ENCODE data around the gene ZNF354B. TPM values are rescaled to one million over a fixed set of nuclear protein-coding genes. Genes with fewer than 3 reads are reported as not detected.
"Not testable (repeated sequence)": the region's sequence is repeated elsewhere in the genome, so short reads cannot be mapped to it uniquely, and the experiment has no call there.

Gene ZNF354B
- polyA plus RNA-seq, 10 donors: 10.1 to 19.6 (median 12.8) TPM

DNA sequence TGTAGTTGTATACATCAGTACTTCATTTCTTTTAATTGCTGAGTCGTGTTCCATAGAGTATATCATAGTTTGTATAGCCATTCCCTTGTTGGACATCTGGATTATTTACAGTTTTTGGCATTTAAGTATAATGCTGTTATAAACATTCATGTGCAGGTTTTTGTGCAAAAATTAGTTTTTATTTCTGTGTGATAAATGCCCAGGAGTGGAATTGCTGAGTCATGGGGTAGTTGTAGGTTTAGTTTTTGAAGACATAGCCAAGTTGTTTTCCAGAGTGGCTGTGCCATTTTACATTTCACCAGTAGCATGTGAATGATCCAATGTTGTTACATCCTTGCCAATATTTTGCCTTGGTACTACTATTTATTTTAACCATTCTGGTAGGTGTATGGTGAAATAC is 12.5 kb downstream of the ZNF354B start:
- DNase-seq: no peak

DNA sequence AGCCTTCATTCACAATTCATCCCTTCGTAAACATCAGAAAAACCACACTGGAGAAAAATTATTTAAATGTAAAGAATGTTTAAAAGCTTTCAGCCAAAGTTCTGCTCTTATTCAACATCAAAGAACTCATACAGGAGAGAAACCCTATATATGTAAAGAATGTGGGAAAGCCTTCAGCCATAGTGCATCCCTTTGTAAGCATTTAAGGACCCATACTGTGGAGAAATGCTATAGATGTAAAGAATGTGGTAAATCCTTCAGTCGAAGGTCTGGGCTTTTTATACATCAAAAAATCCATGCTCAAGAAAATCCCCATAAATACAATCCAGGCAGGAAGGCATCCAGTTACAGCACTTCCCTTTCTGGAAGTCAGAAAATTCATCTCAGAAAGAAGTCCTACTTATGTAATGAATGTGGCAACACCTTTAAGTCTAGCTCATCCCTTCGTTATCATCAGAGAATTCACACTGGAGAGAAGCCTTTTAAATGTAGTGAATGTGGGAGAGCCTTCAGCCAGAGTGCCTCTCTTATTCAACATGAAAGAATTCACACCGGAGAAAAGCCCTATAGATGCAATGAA is 23.5 kb downstream of the ZNF354B start:
- DNase-seq: not testable (repeated sequence)

DNA sequence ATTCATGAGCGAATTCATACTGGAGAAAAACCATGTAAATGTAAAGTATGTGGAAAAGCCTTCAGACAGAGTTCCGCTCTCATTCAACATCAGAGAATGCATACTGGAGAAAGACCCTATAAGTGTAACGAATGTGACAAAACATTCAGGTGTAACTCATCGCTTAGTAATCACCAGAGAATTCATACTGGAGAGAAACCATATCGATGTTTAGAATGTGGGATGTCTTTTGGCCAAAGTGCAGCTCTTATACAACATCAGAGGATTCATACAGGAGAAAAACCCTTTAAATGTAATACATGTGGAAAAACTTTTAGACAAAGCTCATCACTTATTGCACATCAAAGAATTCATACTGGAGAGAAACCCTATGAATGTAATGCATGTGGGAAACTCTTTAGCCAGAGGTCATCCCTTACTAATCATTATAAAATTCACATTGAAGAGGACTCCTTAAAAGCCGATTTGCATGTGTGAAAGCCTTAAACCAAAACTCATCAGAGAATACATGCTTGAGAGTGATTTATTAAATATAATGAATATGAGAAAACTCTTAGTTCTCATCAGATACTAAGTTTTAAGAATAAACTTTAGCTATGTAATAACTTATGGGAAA is 24.2 kb downstream of the ZNF354B start:
- no peak for DNase-seq

DNA sequence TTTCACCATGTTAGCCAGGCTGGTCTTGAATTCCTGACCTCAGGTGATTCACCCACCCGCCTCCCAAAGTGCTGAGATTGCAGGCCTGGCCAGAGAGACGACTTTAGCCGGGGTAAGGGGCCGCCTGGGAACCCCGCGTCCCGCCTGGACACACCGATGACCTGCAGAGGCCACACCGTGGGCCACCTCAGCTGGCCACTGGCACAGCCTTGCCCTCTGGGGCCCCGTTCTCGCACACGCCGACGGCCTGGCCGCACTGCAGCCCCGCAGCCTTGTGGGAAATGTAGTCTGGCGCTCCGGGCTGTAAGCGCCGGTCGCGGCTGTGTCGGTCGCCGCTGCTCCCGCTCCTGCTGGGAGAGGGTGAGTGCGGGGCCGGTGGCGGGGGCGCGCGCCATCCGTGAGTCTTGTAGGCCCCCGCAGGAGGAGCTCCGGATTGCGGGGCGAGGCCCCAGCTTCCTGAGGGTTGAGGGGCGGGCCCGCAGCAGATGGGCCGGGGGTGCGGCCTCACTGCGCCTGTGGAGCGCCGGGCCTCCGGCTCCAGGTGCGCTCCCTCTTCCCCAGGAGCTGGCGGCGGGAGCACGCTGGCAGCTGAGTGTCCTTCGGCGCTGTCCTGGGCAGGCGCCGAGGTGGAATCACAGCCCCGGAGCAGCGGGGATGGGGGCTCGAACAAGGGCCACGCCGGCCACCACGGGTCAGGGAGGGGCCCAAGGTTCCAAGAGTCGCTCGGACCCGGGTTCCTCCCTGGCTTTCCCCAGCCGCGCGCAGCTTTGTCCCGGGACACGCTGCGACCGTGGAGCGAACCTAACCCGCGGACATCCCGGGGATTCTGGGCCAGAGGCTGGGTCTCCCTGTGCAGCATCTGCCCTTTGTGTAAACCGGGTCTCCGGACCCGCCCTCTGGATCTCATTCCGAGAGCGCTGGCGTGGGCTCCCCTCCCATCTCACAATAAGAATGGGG is 36.1 kb downstream of the ZNF354B start, which contains the start of gene ZFP2:
ZFP2 (plus strand) TSS at position 299 of the 957 bp plus-strand sequence. CDS start 35,401 bp downstream, outside the sequence.
- DNase-seq: peak; percentile 45 to 89 (median 66)

DNA sequence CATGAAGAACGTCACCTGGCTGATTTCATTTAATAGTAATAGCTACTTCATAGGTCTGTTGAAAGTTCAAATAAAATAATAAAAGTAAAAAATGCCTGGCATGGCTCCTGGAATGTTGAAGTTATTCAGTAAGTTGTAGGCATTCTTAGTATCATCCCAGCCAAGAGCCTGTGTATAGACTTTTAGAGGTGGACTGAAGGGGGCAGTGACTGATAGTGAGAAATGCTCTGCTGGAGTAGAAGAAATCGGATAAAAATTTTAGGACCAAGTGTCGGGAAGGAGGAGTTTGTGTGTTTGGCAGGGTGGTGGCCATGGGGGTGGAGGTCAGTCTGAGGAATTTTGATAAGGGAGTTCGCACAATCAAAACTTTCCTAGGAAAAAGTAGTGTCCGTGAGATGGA is 39.5 kb downstream of the ZNF354B start:
- no peak for DNase-seq

DNA sequence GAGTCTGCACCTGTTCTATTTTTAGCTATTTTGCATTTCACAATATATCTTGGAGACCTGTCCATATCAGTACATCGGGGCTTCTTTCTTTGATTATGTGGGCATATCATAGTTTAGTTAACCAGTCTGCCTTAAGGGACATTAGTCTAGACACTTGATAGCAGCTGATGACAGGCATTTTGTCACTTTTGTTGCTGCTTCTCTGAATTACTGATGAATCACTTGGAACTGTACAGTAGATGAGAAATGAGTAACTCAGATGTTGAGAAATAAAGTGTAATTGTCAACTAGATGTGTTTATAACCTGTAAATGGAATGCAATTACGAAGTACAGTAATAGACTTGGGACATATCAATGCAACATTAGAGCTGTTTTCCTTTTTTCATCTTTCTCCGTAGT is 43.1 kb downstream of the ZNF354B start:
- DNase-seq: no peak

DNA sequence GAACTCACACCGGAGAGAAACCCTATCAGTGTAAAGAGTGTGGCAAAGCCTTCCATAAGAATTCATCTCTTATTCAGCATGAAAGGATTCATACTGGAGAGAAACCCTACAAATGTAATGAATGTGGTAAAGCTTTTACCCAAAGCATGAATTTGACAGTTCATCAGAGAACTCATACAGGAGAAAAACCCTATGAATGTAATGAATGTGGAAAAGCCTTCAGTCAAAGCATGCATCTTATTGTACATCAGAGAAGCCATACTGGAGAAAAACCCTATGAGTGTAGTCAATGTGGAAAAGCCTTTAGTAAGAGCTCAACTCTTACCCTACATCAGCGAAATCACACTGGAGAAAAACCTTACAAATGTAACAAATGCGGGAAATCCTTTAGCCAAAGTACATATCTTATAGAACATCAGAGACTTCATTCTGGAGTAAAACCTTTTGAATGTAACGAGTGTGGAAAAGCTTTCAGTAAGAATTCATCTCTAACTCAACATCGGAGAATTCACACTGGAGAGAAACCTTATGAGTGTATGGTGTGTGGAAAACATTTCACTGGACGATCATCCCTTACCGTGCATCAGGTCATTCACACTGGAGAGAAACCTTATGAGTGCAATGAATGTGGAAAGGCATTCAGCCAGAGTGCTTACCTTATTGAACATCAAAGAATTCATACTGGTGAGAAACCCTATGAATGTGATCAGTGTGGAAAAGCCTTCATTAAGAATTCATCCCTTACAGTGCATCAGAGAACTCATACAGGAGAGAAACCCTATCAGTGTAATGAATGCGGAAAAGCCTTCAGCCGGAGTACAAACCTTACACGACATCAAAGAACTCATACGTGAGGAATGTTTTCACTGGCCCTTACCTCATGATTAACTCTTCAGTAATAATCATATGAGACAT is 72.3 kb downstream of the ZNF354B start:
- no peak for DNase-seq

Other genes with a start within 250 kb of the ZNF354B start
- gene CLK4, start 232.9 kb upstream of the ZNF354B start, polyA plus RNA-seq (ENCODE audit: insufficient read length in 10 of 10): 10 to 100 TPM; 23.2 to 42.8 (median 36.8) TPM
- 10 to 100 TPM in 7 of 10 donors, 1 to 10 TPM in 3; 8.0 to 12.5 (median 11.2) TPM for gene ZNF354A, start 129.3 kb upstream of the ZNF354B start, polyA plus RNA-seq (ENCODE audit: insufficient read length in 10 of 10)
- gene ZFP2, start 36.0 kb downstream of the ZNF354B start, polyA plus RNA-seq (ENCODE audit: insufficient read length in 10 of 10): 1 to 10 TPM; 1.7 to 3.5 (median 2.5) TPM
- gene ZNF454, start 81.2 kb downstream of the ZNF354B start, polyA plus RNA-seq (ENCODE audit: insufficient read length in 10 of 10): 1 to 10 TPM; 2.1 to 4.3 (median 3.6) TPM
- 1 to 10 TPM in 1 of 10 donors, under 1 TPM in 9; 0.24 to 1.0 (median 0.51) TPM for gene GRM6, start 135.4 kb downstream of the ZNF354B start, polyA plus RNA-seq (ENCODE audit: insufficient read length in 10 of 10)
- 1 to 10 TPM; 3.2 to 5.0 (median 4.4) TPM for gene ZNF879, start 163.9 kb downstream of the ZNF354B start, polyA plus RNA-seq (ENCODE audit: insufficient read length in 10 of 10)
- 10 to 100 TPM in 4 of 10 donors, 1 to 10 TPM in 6; 8.4 to 11.1 (median 9.8) TPM for gene ZNF354C, start 200.4 kb downstream of the ZNF354B start, polyA plus RNA-seq (ENCODE audit: insufficient read length in 10 of 10)

Measured in muscle of back (tissue), 11 donors.